GM12878 (cell line): Measurements from ENCODE around the gene IFIT1. TPM values are rescaled to one million over a fixed set of nuclear protein-coding genes. Genes with fewer than 3 reads are reported as not detected.
"Not testable (repeated sequence)": the region's sequence is repeated elsewhere in the genome, so short reads cannot be mapped to it uniquely, and the experiment has no call there.

Source experiments
- ATAC-seq: fragments of 200-7000 bp; cut with Tn5 transposase; 3 replicates; pipeline ENCODE4 v1.9.1; 2020; ENCODE audit warnings: mild to moderate bottlenecking, moderate library complexity
- BruUV-seq: library from RNA; stranded (reverse); fragments of 400-500 nt; replicated peaks from 2 replicates; lab custom pipeline; 2021; lab: Mats Ljungman, UMichigan
- CTCF ChIA-PET: fragments of 300-600 bp; sonication (Branson Sonifier 250); formaldehyde crosslinking; extraction: SDS; loops from one replicate; lab custom pipeline; 2021; ENCODE audit warnings: inconsistent platforms; lab: Yijun Ruan, JAX
- POLR2A ChIA-PET: fragments of 350-600 bp; formaldehyde crosslinking; extraction: SDS; loops from one replicate; lab custom pipeline; 2021; ENCODE audit warnings: inconsistent platforms; lab: Charles Lee
- RAD21 ChIA-PET: fragments of 300-600 bp; sonication (Branson Sonifier 250); formaldehyde crosslinking; loops from one replicate; lab custom pipeline; 2023; ENCODE audit warnings: antibody characterized with exemption; ENCODE audit not compliant: unreplicated experiment; lab: Charles Lee
- SMC1A ChIA-PET: fragments of 300-600 bp; sonication (Branson Sonifier 250); formaldehyde crosslinking; loops from one replicate; lab custom pipeline; 2023; ENCODE audit not compliant: unreplicated experiment, uncharacterized antibody; lab: Charles Lee
- DNase-seq: peaks from one replicate; pipeline ENCODE4 v3.0.0-alpha.2; 2011; ENCODE audit warnings: low read depth, low spot score
- FAIRE-seq: peaks from 3 replicates; lab custom pipeline; 2011; peaks lifted over from hg19 to GRCh38; lab: Jason Lieb, UNC
- H2AFZ ChIP-seq: 2 replicates; pipeline ENCODE4 v1.6.0; 2011; ENCODE audit warnings: low read depth, low read length, control low read depth; ENCODE audit not compliant: control insufficient read depth
- H3K27ac ChIP-seq: 2 replicates; pipeline ENCODE4 v1.5.1; 2011; ENCODE audit warnings: control low read depth; ENCODE audit not compliant: control insufficient read depth, insufficient read depth
- H3K27me3 ChIP-seq, 2 experiments: replicated peaks in 1 of 2; 2 replicates each; pipeline versions ENCODE4 v1.6.0 to v1.6.1; 2011; ENCODE audit warnings: low read length in 1 of 2; ENCODE audit not compliant: control insufficient read depth in 2 of 2, insufficient read depth in 2 of 2
- H3K36me3 ChIP-seq, 2 experiments: 2 replicates each; pipeline ENCODE4 v1.5.1; 2011; ENCODE audit warnings: low read length in 1 of 2; ENCODE audit not compliant: control insufficient read depth in 2 of 2, insufficient read depth in 2 of 2
- H3K4me1 ChIP-seq: 2 replicates; pipeline ENCODE4 v1.6.1; 2011; ENCODE audit warnings: mild to moderate bottlenecking, low read length, moderate library complexity, mixed read lengths; ENCODE audit not compliant: control insufficient read depth, insufficient read depth
- H3K4me2 ChIP-seq: 2 replicates; pipeline ENCODE4 v1.6.0; 2011; ENCODE audit warnings: control low read depth; ENCODE audit not compliant: control insufficient read depth, insufficient read depth
- H3K4me3 ChIP-seq: fragments of 200-600 bp; sonication (generic); 2 replicates; pipeline ENCODE4 v1.5.1; 2016
- H3K79me2 ChIP-seq: 2 replicates; pipeline ENCODE4 v1.6.0; 2011; ENCODE audit warnings: low read length; ENCODE audit not compliant: control insufficient read depth, insufficient read depth
- H3K9ac ChIP-seq: 2 replicates; pipeline ENCODE4 v1.8.0; 2011; ENCODE audit warnings: low read length, control low read depth, mixed read lengths; ENCODE audit not compliant: control insufficient read depth, insufficient read depth
- H3K9me3 ChIP-seq: replicated peaks from 3 replicates; pipeline ENCODE4 v1.5.1; 2011; ENCODE audit warnings: mild to moderate bottlenecking, low read length; ENCODE audit not compliant: control insufficient read depth, insufficient read depth
- H4K20me1 ChIP-seq: 2 replicates; pipeline ENCODE4 v1.6.0; 2011; ENCODE audit not compliant: control insufficient read depth, insufficient read depth
- NFYB ChIP-seq: IDR thresholded peaks from 2 replicates; pipeline ENCODE4 v1.6.1; 2011; ENCODE audit warnings: low read depth, mild to moderate bottlenecking, low read length, improper control_type of control experiment, moderate library complexity; ENCODE audit not compliant: insufficient read depth
- WGBS: methylation state at CpG from one replicate; pipeline ENCODE4 v1.1.6; 2016; ENCODE audit warnings: low lambda C conversion rate; ENCODE audit not compliant: insufficient replicate concordance, insufficient coverage; ENCODE audit errors: missing lambda C conversion rate; 5-methylcytosine and 5-hydroxymethylcytosine counted together
- in situ Hi-C: fragments of 300-500 bp; cut with MboI; formaldehyde crosslinking; loops from 9 replicates; pipeline ENCODE4 v1.14.3; 2018; ENCODE audit warnings: mixed read lengths
- intact Hi-C: fragments of 100-400 bp; cut with micrococcal nuclease; formaldehyde crosslinking; loops from one replicate; pipeline ENCODE4 v1.14.2; 2022; ENCODE audit not compliant: unreplicated experiment
- polyA plus RNA-seq, 11 experiments: library from polyadenylated mRNA; depleted of rRNA in 4 of 11; unstranded in 6 of 11; stranded (reverse) in 5 of 11; fragments of >200 nt; fragmentation: Nextera tagmentation in 4 of 11; fragmentation: Illumina TruSeq in 1 of 11; extraction: Ambion mirVana in 4 of 11; extraction: Trizol in 1 of 11; gene quantifications; 1 replicate in 1 of 11; 2 replicates in 10 of 11; pipeline versions ENCODE4 v1.2.1 to v1.2.3, GENCODE V29; 2011 to 2016; ENCODE audit warnings: inconsistent platforms in 2 of 11, missing spikeins in 2 of 11, low read depth in 1 of 11
- total RNA-seq, 4 experiments: library from RNA; depleted of rRNA in 3 of 4; stranded (reverse); fragments of >200 nt in 3 of 4; fragmentation: Illumina TruSeq in 1 of 4; extraction: Trizol in 1 of 4; gene quantifications; 2 replicates each; pipeline versions ENCODE4 v1.2.1 to v1.2.3, GENCODE V29; 2013 to 2021
- TF ChIP-seq, protein P1 (sequence below): fragments of 450-650 bp; IDR thresholded peaks from 2 replicates; pipeline ENCODE4 v1.6.1; 2016; ENCODE audit warnings: mild to moderate bottlenecking

IFIT1 gene
- total and polyA plus RNA-seq, 10 of the 15 experiments (the other 5 are each of a cell fraction or from before 2014, with no cell fraction given) = 13.9 to 37.2 (median 22.3) TPM

GRCh38 chr10:89411135-89411534 is 18.7 kb downstream of the IFIT1 start:
- H3K9ac ChIP-seq, H3K27me3 ChIP-seq, in situ Hi-C loops, CTCF ChIA-PET, RAD21 ChIA-PET, FAIRE-seq, H3K4me2 ChIP-seq, H3K9me3 ChIP-seq, H3K27ac ChIP-seq, H4K20me1 ChIP-seq, H2AFZ ChIP-seq, DNase-seq, BruUV-seq, H3K4me3 ChIP-seq, ATAC-seq, H3K36me3 ChIP-seq, H3K4me1 ChIP-seq, POLR2A ChIA-PET: not testable (repeated sequence)
- SMC1A ChIA-PET = interaction anchor here (1.9 kb wide), 1 partner anchor 22 kb away, joined by 4 read pairs; no protein-coding TSS in a partner anchor
- H3K79me2 ChIP-seq = peaks cover 27% of the 10 kb centered on the region
- intact Hi-C loops = loop anchor here (10.0 kb wide), 1 partner anchor 526 kb away; the partner anchor contains the start of gene STAMBPL1
- whole genome bisulfite sequencing = 79% methylated on average over 2 of the region's 2 CpGs

- in situ Hi-C loops, H3K27ac ChIP-seq: not testable (repeated sequence)
These were observed 19.9 kb downstream of the IFIT1 start for GRCh38 chr10:89412276-89412675.

More at GRCh38 chr10:89412276-89412675, 19.9 kb downstream of the IFIT1 start:
- not testable (repeated sequence) for H2AFZ ChIP-seq, ATAC-seq, H3K4me2 ChIP-seq, H4K20me1 ChIP-seq, H3K36me3 ChIP-seq, DNase-seq, BruUV-seq, H3K27me3 ChIP-seq, H3K9ac ChIP-seq, H3K4me1 ChIP-seq, H3K9me3 ChIP-seq, FAIRE-seq, H3K4me3 ChIP-seq
- ChIA-PET SMC1A (interaction anchor here (0.6 to 2.4 kb wide), 7 partner anchors 19 to 167 kb away, joined by 3 to 27 read pairs (median 3); partner anchors contain the start of gene IFIT1), POLR2A (interaction anchor here (0.9 to 1.6 kb wide), 2 partner anchors 9 to 110 kb away, joined by 3 to 5 read pairs; partner anchors contain the start of gene IFIT2), RAD21 (interaction anchor here (1.2 kb wide), 1 partner anchor 20 kb away, joined by 3 read pairs; the partner anchor contains the start of gene IFIT1), CTCF (interaction anchor here (1.1 to 3.0 kb wide), 4 partner anchors 11 to 69 kb away, joined by 3 to 24 read pairs (median 3); no protein-coding TSS in a partner anchor)
- intact Hi-C loops = loop anchor here (10.0 kb wide), 1 partner anchor 527 kb away; the partner anchor contains the start of gene STAMBPL1
- 94% methylated on average over 10 of the region's 10 CpGs for WGBS
- peaks cover 37% of the 10 kb centered on the region for H3K79me2 ChIP-seq
- TF ChIP-seq, protein P1, sequence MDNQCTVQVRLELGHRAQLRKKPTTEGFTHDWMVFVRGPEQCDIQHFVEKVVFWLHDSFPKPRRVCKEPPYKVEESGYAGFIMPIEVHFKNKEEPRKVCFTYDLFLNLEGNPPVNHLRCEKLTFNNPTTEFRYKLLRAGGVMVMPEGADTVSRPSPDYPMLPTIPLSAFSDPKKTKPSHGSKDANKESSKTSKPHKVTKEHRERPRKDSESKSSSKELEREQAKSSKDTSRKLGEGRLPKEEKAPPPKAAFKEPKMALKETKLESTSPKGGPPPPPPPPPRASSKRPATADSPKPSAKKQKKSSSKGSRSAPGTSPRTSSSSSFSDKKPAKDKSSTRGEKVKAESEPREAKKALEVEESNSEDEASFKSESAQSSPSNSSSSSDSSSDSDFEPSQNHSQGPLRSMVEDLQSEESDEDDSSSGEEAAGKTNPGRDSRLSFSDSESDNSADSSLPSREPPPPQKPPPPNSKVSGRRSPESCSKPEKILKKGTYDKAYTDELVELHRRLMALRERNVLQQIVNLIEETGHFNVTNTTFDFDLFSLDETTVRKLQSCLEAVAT = peak; percentile 64; the same call in 1 of the 2 replicates
- peak; percentile 65 for TF ChIP-seq NFYB
